Measurements from ENCODE around the gene FAM9B. TPM values are rescaled to one million over a fixed set of nuclear protein-coding genes. Genes with fewer than 3 reads are reported as not detected.

FAM9B gene
- total RNA-seq, 1 experiment from 2014 or later, result not detected

GRCh38 chrX:9052081-9052480 lies 18.2 kb upstream of the FAM9B start:
- H3K4me3 ChIP-seq, result no peak overlapping the region
- TF ChIP-seq CTCF (conservative IDR thresholded peaks at IDR 0.05) (no peak), EZH2 (IDR thresholded peaks at IDR 0.05; ENCODE audit: low read depth) (no peak)
- intact Hi-C loops (cut with micrococcal nuclease; ENCODE audit: unreplicated experiment), result no loop called here
- H3K27me3 ChIP-seq (ENCODE audit: insufficient read depth, low read depth), result no peaks in the 10 kb centered on the region
- CTCF ChIA-PET, result no interaction called here
- no peak overlapping the region for H2AFZ ChIP-seq
- no peaks in the 10 kb centered on the region for H3K79me2 ChIP-seq (ENCODE audit: low read depth)
- BruUV-seq (replicated peaks), result no TSS peak
- H3K9me2 ChIP-seq (ENCODE audit: insufficient read depth), result no peaks in the 10 kb centered on the region
- no peaks in the 10 kb centered on the region for H4K20me1 ChIP-seq (ENCODE audit: insufficient read depth)
- DNase-seq, result no peak
- H3F3A ChIP-seq (ENCODE audit: insufficient read depth, low read depth), result no peaks in the 10 kb centered on the region
- H3K4me1 ChIP-seq (replicated peaks; ENCODE audit: insufficient read depth), result no peaks in the 10 kb centered on the region
- POLR2A ChIA-PET (ENCODE audit: unreplicated experiment), result no interaction called here
- no peaks in the 10 kb centered on the region for H3K36me3 ChIP-seq (ENCODE audit: low read depth)
- no peak overlapping the region for H3K27ac ChIP-seq
- no peaks in the 10 kb centered on the region for H3K9me3 ChIP-seq (ENCODE audit: insufficient read depth, low read depth)
- no peak overlapping the region for H3K4me2 ChIP-seq

GRCh38 chrX:9050331-9050730 lies 16.4 kb upstream of the FAM9B start:
- Histone ChIP-seq H3K27ac (no peak overlapping the region), H3K4me2 (no peak overlapping the region), H3K9me2 (ENCODE audit: insufficient read depth) (no peaks in the 10 kb centered on the region), H3K27me3 (ENCODE audit: insufficient read depth, low read depth) (no peaks in the 10 kb centered on the region), H3F3A (ENCODE audit: insufficient read depth, low read depth) (no peaks in the 10 kb centered on the region), H3K4me1 (replicated peaks; ENCODE audit: insufficient read depth) (no peaks in the 10 kb centered on the region), H3K9me3 (ENCODE audit: insufficient read depth, low read depth) (no peaks in the 10 kb centered on the region), H3K36me3 (ENCODE audit: low read depth) (no peaks in the 10 kb centered on the region), H3K4me3 (no peak overlapping the region), H4K20me1 (ENCODE audit: insufficient read depth) (no peaks in the 10 kb centered on the region), H3K79me2 (ENCODE audit: low read depth) (no peaks in the 10 kb centered on the region), H2AFZ (no peak overlapping the region)
- BruUV-seq (replicated peaks), result no TSS peak
- intact Hi-C loops (cut with micrococcal nuclease; ENCODE audit: unreplicated experiment), result no loop called here
- TF ChIP-seq EZH2 (IDR thresholded peaks at IDR 0.05; ENCODE audit: low read depth) (no peak), CTCF (conservative IDR thresholded peaks at IDR 0.05) (no peak)
- ChIA-PET CTCF (no interaction called here), POLR2A (ENCODE audit: unreplicated experiment) (no interaction called here)
- no peak for DNase-seq

- Histone ChIP-seq H4K20me1 (ENCODE audit: insufficient read depth) (no peaks in the 10 kb centered on the region), H3K9me3 (ENCODE audit: insufficient read depth, low read depth) (no peaks in the 10 kb centered on the region), H3K27ac (no peak overlapping the region), H3K4me1 (replicated peaks; ENCODE audit: insufficient read depth) (no peaks in the 10 kb centered on the region), H3K79me2 (ENCODE audit: low read depth) (no peaks in the 10 kb centered on the region), H3K4me2 (no peak overlapping the region), H3K36me3 (ENCODE audit: low read depth) (no peaks in the 10 kb centered on the region), H3K9me2 (ENCODE audit: insufficient read depth) (no peaks in the 10 kb centered on the region), H3K27me3 (ENCODE audit: insufficient read depth, low read depth) (no peaks in the 10 kb centered on the region), H3F3A (ENCODE audit: insufficient read depth, low read depth) (no peaks in the 10 kb centered on the region), H2AFZ (no peak overlapping the region), H3K4me3 (no peak overlapping the region)
- DNase-seq, result no peak
- intact Hi-C loops (cut with micrococcal nuclease; ENCODE audit: unreplicated experiment), result no loop called here
- CTCF ChIA-PET, result no interaction called here
- POLR2A ChIA-PET (ENCODE audit: unreplicated experiment), result no interaction called here
- no TSS peak for BruUV-seq (replicated peaks)
- no peak for TF ChIP-seq EZH2 (IDR thresholded peaks at IDR 0.05; ENCODE audit: low read depth)
- no peak for TF ChIP-seq CTCF (conservative IDR thresholded peaks at IDR 0.05)
Observed at GRCh38 chrX:9048801-9049200, 14.9 kb upstream of the FAM9B start.

All from PC-9 (cell line).